ENCODE data around the gene PBRM1. TPM values are rescaled to one million over a fixed set of nuclear protein-coding genes. Genes with fewer than 3 reads are reported as not detected.
A peak's percentile ranks its signal among the peaks of the same experiment; 100 is the strongest.

Gene PBRM1
- total and polyA plus RNA-seq, 2 donors from 2014 or later: 4.1 to 56.2 TPM

GRCh38 chr3:52533623-52534280 is 152.0 kb downstream of the PBRM1 start, which contains the start of gene NT5DC2:
Gene NT5DC2 (minus strand): TSS chr3:52533857. CDS start chr3:52533737, 120 bp downstream.
- H3K27ac ChIP-seq (ENCODE audit: low read depth in 2 of 2, low read length in 2 of 2): peak within 1 kb of the TSS; percentile 55 to 61
- intact Hi-C loops (cut with DNase I): no loop called here
- FAIRE-seq (no peak), DNase-seq (peak; percentile 68 to 90 (median 88))
- peak within 1 kb of the TSS; percentile 38 to 55 (median 47) for H3K4me3 ChIP-seq (ENCODE audit: low read length in 3 of 3)
- no peaks in the 10 kb centered on the region for H3K9me3 ChIP-seq (ENCODE audit: control insufficient read depth in 2 of 3, insufficient read depth in 1 of 3, low read length in 3 of 3)
- H3K4me1 ChIP-seq (ENCODE audit: control insufficient read depth in 2 of 3, insufficient read depth in 2 of 3, low read depth in 1 of 3, low read length in 3 of 3): peaks cover 3 to 29% (median 12%) of the 10 kb centered on the region in 3 donors
- H3K27me3 ChIP-seq (ENCODE audit: control insufficient read depth, insufficient read depth, low read length): no peaks in the 10 kb centered on the region
- H3K9ac ChIP-seq (ENCODE audit: low read length in 3 of 3): peak within 1 kb of the TSS in 2 of 3 donors; percentile 34 to 63
- no peaks in the 10 kb centered on the region for H3K36me3 ChIP-seq (ENCODE audit: control insufficient read depth in 2 of 3, insufficient read depth in 3 of 3, low read length in 3 of 3)
- TF ChIP-seq CTCF (IDR thresholded peaks at IDR 0.05; ENCODE audit: borderline replicate concordance, extremely low read depth, insufficient read depth): peak; percentile 3

GRCh38 chr3:52532838-52533622 is 152.7 kb downstream of the PBRM1 start:
- Histone ChIP-seq H3K9me3 (ENCODE audit: control insufficient read depth in 2 of 3, insufficient read depth in 1 of 3, low read length in 3 of 3) (no peaks in the 10 kb centered on the region), H3K27me3 (ENCODE audit: control insufficient read depth, insufficient read depth, low read length) (no peaks in the 10 kb centered on the region), H3K9ac (ENCODE audit: low read length in 3 of 3) (peak overlapping the region in 1 of 3 donors; percentile 55), H3K27ac (ENCODE audit: low read depth in 2 of 2, low read length in 2 of 2) (peak overlapping the region in 1 of 2 donors; percentile 43), H3K4me3 (ENCODE audit: low read length in 3 of 3) (peak overlapping the region in 1 of 3 donors; percentile 36), H3K36me3 (ENCODE audit: control insufficient read depth in 2 of 3, insufficient read depth in 3 of 3, low read length in 3 of 3) (peaks cover 0 to under 1% (median 0%) of the 10 kb centered on the region in 3 donors), H3K4me1 (ENCODE audit: control insufficient read depth in 2 of 3, insufficient read depth in 2 of 3, low read depth in 1 of 3, low read length in 3 of 3) (peaks cover 3 to 24% (median 11%) of the 10 kb centered on the region in 3 donors)
- DNase-seq (peak; percentile 43 to 86 (median 69)), FAIRE-seq (no peak)
- no peak for TF ChIP-seq CTCF (IDR thresholded peaks at IDR 0.05; ENCODE audit: borderline replicate concordance, extremely low read depth, insufficient read depth)
- intact Hi-C loops (cut with DNase I): no loop called here

GRCh38 chr3:52532517-52532837 is 153.2 kb downstream of the PBRM1 start:
- Histone ChIP-seq H3K27ac (ENCODE audit: low read depth in 2 of 2, low read length in 2 of 2) (peak overlapping the region in 1 of 2 donors; percentile 43), H3K4me1 (ENCODE audit: control insufficient read depth in 2 of 3, insufficient read depth in 2 of 3, low read depth in 1 of 3, low read length in 3 of 3) (peaks cover 1 to 20% (median 6%) of the 10 kb centered on the region in 3 donors), H3K27me3 (ENCODE audit: control insufficient read depth, insufficient read depth, low read length) (no peaks in the 10 kb centered on the region), H3K9me3 (ENCODE audit: control insufficient read depth in 2 of 3, insufficient read depth in 1 of 3, low read length in 3 of 3) (no peaks in the 10 kb centered on the region), H3K36me3 (ENCODE audit: control insufficient read depth in 2 of 3, insufficient read depth in 3 of 3, low read length in 3 of 3) (peaks cover 0 to 2% (median 2%) of the 10 kb centered on the region in 3 donors), H3K4me3 (ENCODE audit: low read length in 3 of 3) (peak overlapping the region in 1 of 3 donors; percentile 36), H3K9ac (ENCODE audit: low read length in 3 of 3) (peak overlapping the region in 1 of 3 donors; percentile 55)
- no peak for TF ChIP-seq CTCF (IDR thresholded peaks at IDR 0.05; ENCODE audit: borderline replicate concordance, extremely low read depth, insufficient read depth)
- DNase-seq (peak; percentile 10 to 74 (median 57)), FAIRE-seq (no peak)
- intact Hi-C loops (cut with DNase I): no loop called here

Data from kidney (tissue), 14 donors.